ENCODE results near the gene UST.

UST gene

GRCh38 chr6:148814869-148815268 lies 68.0 kb downstream of the UST start:
- H3K9me3 Mint-ChIP-seq = peaks cover 39% of the 10 kb centered on the region

DNA sequence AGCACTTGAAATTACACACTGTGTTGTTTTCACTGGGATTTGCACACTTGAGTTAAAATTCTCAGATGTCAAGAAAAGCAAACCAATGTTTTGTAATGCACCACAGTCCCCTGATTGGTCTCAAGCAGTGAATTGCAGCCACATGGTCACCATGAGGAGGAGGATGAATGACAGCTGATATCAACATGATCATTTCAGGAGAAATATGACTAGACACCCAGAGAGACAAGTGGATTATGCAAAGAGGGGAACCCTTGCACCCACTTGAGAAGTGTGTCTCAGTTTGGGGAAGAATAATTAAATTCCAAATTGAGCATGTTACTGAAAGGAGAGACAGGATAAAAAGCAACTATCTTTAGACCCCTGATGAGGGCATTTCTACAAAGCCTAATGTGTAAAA lies 69.3 kb downstream of the UST start:
- H3K4me1 Mint-ChIP-seq = peaks cover 35% of the 10 kb centered on the region
- H3K27me3 Mint-ChIP-seq (ENCODE audit: low read depth, poor library complexity) = peaks cover 3% of the 10 kb centered on the region
- TF ChIP-seq, protein P1, sequence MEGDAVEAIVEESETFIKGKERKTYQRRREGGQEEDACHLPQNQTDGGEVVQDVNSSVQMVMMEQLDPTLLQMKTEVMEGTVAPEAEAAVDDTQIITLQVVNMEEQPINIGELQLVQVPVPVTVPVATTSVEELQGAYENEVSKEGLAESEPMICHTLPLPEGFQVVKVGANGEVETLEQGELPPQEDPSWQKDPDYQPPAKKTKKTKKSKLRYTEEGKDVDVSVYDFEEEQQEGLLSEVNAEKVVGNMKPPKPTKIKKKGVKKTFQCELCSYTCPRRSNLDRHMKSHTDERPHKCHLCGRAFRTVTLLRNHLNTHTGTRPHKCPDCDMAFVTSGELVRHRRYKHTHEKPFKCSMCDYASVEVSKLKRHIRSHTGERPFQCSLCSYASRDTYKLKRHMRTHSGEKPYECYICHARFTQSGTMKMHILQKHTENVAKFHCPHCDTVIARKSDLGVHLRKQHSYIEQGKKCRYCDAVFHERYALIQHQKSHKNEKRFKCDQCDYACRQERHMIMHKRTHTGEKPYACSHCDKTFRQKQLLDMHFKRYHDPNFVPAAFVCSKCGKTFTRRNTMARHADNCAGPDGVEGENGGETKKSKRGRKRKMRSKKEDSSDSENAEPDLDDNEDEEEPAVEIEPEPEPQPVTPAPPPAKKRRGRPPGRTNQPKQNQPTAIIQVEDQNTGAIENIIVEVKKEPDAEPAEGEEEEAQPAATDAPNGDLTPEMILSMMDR (IDR thresholded peaks at IDR 0.05) = no peak
- H3K36me3 Mint-ChIP-seq (ENCODE audit: low read depth) = peaks cover 39% of the 10 kb centered on the region
- H3K27ac Mint-ChIP-seq = no peak overlapping the region
- no peak overlapping the region for H3K4me3 Mint-ChIP-seq
- H3K9me3 Mint-ChIP-seq = peaks cover 38% of the 10 kb centered on the region
- DNase-seq = no peak

More at GRCh38 chr6:148814869-148815268, 68.0 kb downstream of the UST start:
- Mint-ChIP-seq H3K4me3 (no peak overlapping the region), H3K27me3 (ENCODE audit: low read depth, poor library complexity) (peaks cover 3% of the 10 kb centered on the region), H3K27ac (no peak overlapping the region), H3K36me3 (ENCODE audit: low read depth) (peaks cover 42% of the 10 kb centered on the region), H3K4me1 (peaks cover 35% of the 10 kb centered on the region)
- TF ChIP-seq, protein P1 (IDR thresholded peaks at IDR 0.05) = no peak
- no peak for DNase-seq

- Mint-ChIP-seq H3K27me3 (ENCODE audit: low read depth, poor library complexity) (no peaks in the 10 kb centered on the region), H3K9me3 (peaks cover 27% of the 10 kb centered on the region), H3K36me3 (ENCODE audit: low read depth) (peaks cover 24% of the 10 kb centered on the region), H3K27ac (peak overlapping the region; percentile 30), H3K4me1 (peaks cover 35% of the 10 kb centered on the region), H3K4me3 (no peak overlapping the region)
- DNase-seq = no peak
- TF ChIP-seq, protein P1 (IDR thresholded peaks at IDR 0.05) = no peak
Measured at GRCh38 chr6:148817689-148818088, 70.9 kb downstream of the UST start.

- H3K4me3 Mint-ChIP-seq = no peak overlapping the region
- H3K36me3 Mint-ChIP-seq (ENCODE audit: low read depth) = peaks cover 20% of the 10 kb centered on the region
- TF ChIP-seq, protein P1 (IDR thresholded peaks at IDR 0.05) = no peak
- peaks cover 18% of the 10 kb centered on the region for H3K9me3 Mint-ChIP-seq
- peaks cover 33% of the 10 kb centered on the region for H3K4me1 Mint-ChIP-seq
- no peaks in the 10 kb centered on the region for H3K27me3 Mint-ChIP-seq (ENCODE audit: low read depth, poor library complexity)
- no peak overlapping the region for H3K27ac Mint-ChIP-seq
- no peak for DNase-seq
Measured at GRCh38 chr6:148818939-148819575, 72.2 kb downstream of the UST start.

DNA sequence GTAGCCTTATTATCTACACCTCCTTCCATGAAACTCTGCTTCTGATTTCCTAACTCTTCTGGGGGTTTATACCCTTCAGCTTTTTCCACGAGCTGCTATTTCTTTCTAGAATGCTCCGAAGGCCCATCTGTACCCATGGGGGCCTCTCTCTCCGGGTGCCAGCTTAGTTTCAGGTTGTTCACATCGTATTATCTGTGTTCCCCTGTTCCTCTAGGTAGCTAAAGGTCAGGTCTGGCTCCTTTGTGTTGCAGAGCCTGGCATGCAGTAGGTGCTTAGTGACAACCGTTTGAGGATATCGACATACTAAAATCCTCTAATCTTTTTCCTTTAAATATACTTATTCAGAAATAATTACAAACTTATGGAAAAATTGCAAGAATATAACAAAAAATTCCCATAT lies 73.0 kb downstream of the UST start:
- H3K9me3 Mint-ChIP-seq = peaks cover 16% of the 10 kb centered on the region
- no peak for DNase-seq
- no peak overlapping the region for H3K27ac Mint-ChIP-seq
- no peaks in the 10 kb centered on the region for H3K27me3 Mint-ChIP-seq (ENCODE audit: low read depth, poor library complexity)
- H3K4me1 Mint-ChIP-seq = peaks cover 31% of the 10 kb centered on the region
- no peak overlapping the region for H3K4me3 Mint-ChIP-seq
- TF ChIP-seq, protein P1 (IDR thresholded peaks at IDR 0.05) = no peak
- H3K36me3 Mint-ChIP-seq (ENCODE audit: low read depth) = peaks cover 19% of the 10 kb centered on the region

GRCh38 chr6:148822819-148823218 lies 76.0 kb downstream of the UST start:
- no peaks in the 10 kb centered on the region for H3K27me3 Mint-ChIP-seq (ENCODE audit: low read depth, poor library complexity)
- peaks cover 22% of the 10 kb centered on the region for H3K36me3 Mint-ChIP-seq (ENCODE audit: low read depth)
- peaks cover 15% of the 10 kb centered on the region for H3K9me3 Mint-ChIP-seq
- DNase-seq = no peak
- no peak overlapping the region for H3K27ac Mint-ChIP-seq
- peaks cover 20% of the 10 kb centered on the region for H3K4me1 Mint-ChIP-seq
- TF ChIP-seq, protein P1 (IDR thresholded peaks at IDR 0.05) = no peak
- no peak overlapping the region for H3K4me3 Mint-ChIP-seq

Measured in nephron progenitor cell (in vitro differentiated cells).